ENCODE results near the gene DGAT2.

DNA sequence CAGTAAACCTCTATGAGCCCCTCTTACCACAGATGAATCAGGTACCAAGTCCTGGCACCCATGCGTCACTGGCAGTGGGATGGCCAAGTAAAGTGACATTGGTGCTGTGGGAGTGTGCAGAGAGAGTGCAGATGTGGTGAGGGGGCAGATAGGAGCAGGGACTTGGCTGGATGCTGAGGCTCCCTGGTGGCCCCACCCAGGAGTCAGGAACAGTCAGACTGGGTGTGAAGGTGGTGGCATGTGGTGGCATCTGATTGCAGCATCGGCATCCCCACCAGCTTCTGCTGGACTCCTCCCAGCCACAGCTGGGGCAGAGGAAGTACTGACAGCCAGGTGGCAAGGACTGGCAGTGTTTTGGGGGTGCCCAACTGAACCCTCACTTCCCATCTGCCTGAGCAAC lies 11.4 kb downstream of the DGAT2 start:
- TF ChIP-seq, protein P1, sequence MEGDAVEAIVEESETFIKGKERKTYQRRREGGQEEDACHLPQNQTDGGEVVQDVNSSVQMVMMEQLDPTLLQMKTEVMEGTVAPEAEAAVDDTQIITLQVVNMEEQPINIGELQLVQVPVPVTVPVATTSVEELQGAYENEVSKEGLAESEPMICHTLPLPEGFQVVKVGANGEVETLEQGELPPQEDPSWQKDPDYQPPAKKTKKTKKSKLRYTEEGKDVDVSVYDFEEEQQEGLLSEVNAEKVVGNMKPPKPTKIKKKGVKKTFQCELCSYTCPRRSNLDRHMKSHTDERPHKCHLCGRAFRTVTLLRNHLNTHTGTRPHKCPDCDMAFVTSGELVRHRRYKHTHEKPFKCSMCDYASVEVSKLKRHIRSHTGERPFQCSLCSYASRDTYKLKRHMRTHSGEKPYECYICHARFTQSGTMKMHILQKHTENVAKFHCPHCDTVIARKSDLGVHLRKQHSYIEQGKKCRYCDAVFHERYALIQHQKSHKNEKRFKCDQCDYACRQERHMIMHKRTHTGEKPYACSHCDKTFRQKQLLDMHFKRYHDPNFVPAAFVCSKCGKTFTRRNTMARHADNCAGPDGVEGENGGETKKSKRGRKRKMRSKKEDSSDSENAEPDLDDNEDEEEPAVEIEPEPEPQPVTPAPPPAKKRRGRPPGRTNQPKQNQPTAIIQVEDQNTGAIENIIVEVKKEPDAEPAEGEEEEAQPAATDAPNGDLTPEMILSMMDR (IDR thresholded peaks at IDR 0.05; ENCODE audit: borderline replicate concordance, extremely low read depth, low read length, poor library complexity, severe bottlenecking): no peak
- no peak for TF ChIP-seq EZH2 (IDR thresholded peaks at IDR 0.05; ENCODE audit: borderline replicate concordance, low read depth, low read length, severe bottlenecking)
